ENCODE data around the gene SGCG.
"Not testable (repeated sequence)": the region's sequence is repeated elsewhere in the genome, so short reads cannot be mapped to it uniquely, and the experiment has no call there.

The SGCG gene, protein sequence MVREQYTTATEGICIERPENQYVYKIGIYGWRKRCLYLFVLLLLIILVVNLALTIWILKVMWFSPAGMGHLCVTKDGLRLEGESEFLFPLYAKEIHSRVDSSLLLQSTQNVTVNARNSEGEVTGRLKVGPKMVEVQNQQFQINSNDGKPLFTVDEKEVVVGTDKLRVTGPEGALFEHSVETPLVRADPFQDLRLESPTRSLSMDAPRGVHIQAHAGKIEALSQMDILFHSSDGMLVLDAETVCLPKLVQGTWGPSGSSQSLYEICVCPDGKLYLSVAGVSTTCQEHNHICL

DNA sequence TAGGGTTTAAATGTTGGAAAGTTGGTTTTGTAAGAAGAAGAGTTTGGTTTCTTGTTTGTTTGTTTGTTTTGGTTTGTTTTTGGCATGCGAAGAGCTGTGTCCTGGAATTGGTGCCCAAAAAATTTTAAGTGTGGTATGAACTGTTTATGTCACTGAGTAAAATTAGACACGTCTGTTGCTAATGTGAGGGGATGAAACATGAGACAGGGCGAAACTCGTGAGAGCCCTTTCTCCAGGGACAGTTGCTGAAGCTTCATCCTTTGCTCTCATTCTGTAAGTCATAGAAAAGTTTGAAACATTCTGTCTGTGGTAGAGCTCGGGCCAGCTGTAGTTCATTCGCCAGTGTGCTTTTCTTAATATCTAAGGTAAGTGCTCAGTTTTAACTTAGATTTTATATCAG is at the start of gene SGCG:
Gene SGCG (plus strand): TSS at position 269 of the 400 bp plus-strand sequence. CDS start 22,716 bp downstream, outside the sequence.
- no peaks in the 10 kb centered on the region for H3K36me3 ChIP-seq (ENCODE audit: control insufficient read depth, insufficient read depth, low read length)
- H3K9me3 ChIP-seq (ENCODE audit: control insufficient read depth, low read length) = no peaks in the 10 kb centered on the region
- no peak within 1 kb of the TSS for H3K9ac ChIP-seq (ENCODE audit: low read length)
- H3K4me3 ChIP-seq (ENCODE audit: low read length) = no peak within 1 kb of the TSS
- no peaks in the 10 kb centered on the region for H3K4me1 ChIP-seq (ENCODE audit: control insufficient read depth, insufficient read depth, low read length)
- no peaks in the 10 kb centered on the region for H3K27me3 ChIP-seq (ENCODE audit: control insufficient read depth, insufficient read depth, low read length)

DNA sequence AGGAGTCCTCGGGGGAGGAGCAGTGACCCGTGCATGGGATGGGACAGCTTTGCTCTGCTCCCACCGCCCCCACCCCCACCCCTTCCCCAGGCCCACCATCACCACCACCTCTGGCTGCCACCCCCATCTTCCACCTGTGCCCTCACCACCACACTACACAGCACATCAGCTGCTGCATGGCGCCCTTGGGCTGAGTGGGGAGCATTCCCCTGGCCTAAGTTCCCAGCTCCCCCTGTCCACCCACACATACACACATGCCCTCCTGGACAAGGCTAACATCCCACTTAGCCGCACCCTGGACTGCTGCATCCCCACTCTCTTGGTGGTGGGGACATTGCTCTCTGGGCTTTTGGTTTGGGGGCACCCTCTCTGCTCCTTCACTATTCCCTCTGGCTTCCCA is 46.2 kb upstream of the SGCG start:
- Histone ChIP-seq H3K36me3 (ENCODE audit: control insufficient read depth, insufficient read depth, low read length) (no peaks in the 10 kb centered on the region), H3K4me1 (ENCODE audit: control insufficient read depth, insufficient read depth, low read length) (no peaks in the 10 kb centered on the region), H3K9me3 (ENCODE audit: control insufficient read depth, low read length) (no peaks in the 10 kb centered on the region), H3K4me3 (ENCODE audit: low read length) (no peak overlapping the region), H3K27me3 (ENCODE audit: control insufficient read depth, insufficient read depth, low read length) (no peaks in the 10 kb centered on the region), H3K9ac (ENCODE audit: low read length) (no peak overlapping the region)

DNA sequence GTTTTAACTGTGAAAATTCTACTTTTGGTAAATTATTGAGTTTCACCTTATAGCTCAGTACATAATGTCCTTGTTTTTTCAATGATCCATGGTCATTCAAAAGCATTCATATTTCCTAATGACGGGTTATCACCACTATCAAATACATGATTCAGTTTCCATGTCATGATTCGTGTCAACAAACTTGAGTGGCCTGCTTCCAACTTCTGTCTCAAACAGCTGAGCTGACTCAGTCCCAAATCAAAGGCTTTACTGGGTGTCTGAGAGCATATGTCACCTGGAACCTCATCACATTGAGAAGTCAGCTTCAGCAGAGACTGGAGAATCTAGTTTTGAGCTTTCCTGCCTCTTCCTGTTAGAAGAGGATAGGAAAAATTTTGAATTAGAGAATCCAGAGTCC is 40.3 kb upstream of the SGCG start:
- H3K4me1 ChIP-seq (ENCODE audit: control insufficient read depth, insufficient read depth, low read length) = no peaks in the 10 kb centered on the region
- no peak overlapping the region for H3K9ac ChIP-seq (ENCODE audit: low read length)
- H3K4me3 ChIP-seq (ENCODE audit: low read length) = no peak overlapping the region
- H3K9me3 ChIP-seq (ENCODE audit: control insufficient read depth, low read length) = no peaks in the 10 kb centered on the region
- no peaks in the 10 kb centered on the region for H3K36me3 ChIP-seq (ENCODE audit: control insufficient read depth, insufficient read depth, low read length)
- H3K27me3 ChIP-seq (ENCODE audit: control insufficient read depth, insufficient read depth, low read length) = no peaks in the 10 kb centered on the region

DNA sequence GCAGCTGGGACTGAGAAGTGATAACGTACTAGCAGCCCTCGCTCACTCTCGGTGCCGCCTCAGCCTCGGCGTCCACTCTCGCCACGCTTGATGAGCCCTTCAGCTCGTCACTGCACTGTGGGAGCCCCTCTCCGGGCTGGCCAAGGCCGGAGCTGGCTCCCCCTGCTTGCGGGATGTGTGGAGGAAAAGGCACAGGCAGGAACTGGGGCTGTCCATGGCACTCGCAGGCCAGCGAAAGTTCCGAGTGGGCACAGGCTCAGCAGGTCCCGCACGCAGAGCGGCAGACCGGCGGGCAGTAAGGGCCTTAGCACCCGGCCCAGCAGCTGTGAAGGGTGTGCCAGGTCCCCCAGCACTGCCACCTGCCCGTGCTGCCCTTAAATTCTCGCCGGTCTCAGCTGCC is 38.8 kb upstream of the SGCG start:
- Histone ChIP-seq H3K4me3 (ENCODE audit: low read length) (no peak overlapping the region), H3K9ac (ENCODE audit: low read length) (no peak overlapping the region), H3K4me1 (ENCODE audit: control insufficient read depth, insufficient read depth, low read length) (no peaks in the 10 kb centered on the region), H3K9me3 (ENCODE audit: control insufficient read depth, low read length) (no peaks in the 10 kb centered on the region), H3K27me3 (ENCODE audit: control insufficient read depth, insufficient read depth, low read length) (no peaks in the 10 kb centered on the region), H3K36me3 (ENCODE audit: control insufficient read depth, insufficient read depth, low read length) (no peaks in the 10 kb centered on the region)

DNA sequence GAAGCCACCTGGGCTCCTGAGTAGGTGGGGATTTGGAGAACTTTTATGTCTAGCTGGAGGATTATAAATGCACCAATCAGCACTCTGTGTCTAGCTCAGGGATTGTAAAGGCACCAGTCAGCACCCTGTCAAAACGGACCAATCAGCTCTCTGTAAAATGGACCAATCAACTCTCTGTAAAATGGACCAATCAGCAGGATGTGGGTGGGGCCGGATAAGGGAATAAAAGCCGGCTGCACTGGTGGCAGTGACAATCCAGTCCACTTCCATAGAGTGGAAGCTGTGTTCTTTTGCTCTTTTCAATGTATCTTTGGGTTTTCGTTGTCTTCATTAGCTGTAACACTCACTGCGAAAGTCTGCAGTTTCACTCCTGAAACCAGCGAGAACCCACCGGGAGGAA is 38.2 kb upstream of the SGCG start:
- H3K4me1 ChIP-seq (ENCODE audit: control insufficient read depth, insufficient read depth, low read length); H3K27me3 ChIP-seq (ENCODE audit: control insufficient read depth, insufficient read depth, low read length); H3K4me3 ChIP-seq (ENCODE audit: low read length); H3K36me3 ChIP-seq (ENCODE audit: control insufficient read depth, insufficient read depth, low read length); H3K9me3 ChIP-seq (ENCODE audit: control insufficient read depth, low read length); H3K9ac ChIP-seq (ENCODE audit: low read length): not testable (repeated sequence)

DNA sequence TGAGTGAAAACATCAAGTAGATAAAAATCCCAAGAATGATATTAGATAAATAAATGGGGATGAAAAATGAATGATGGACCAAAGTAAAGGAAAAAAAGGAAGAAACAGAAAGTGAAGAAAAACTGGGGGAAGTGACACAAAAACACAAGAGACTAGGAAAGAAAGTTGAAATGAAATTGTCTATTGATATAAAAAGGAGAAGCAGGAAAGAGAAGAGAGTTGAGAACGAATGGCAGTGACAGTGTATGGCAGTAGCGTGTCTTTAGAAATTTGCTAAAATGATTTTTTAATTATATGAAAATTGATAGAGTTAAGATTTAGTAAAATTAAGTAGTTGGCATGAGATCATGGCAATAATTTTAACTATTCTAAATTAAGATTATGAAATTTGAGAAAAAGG is 36.3 kb upstream of the SGCG start:
- Histone ChIP-seq H3K4me3 (ENCODE audit: low read length) (no peak overlapping the region), H3K36me3 (ENCODE audit: control insufficient read depth, insufficient read depth, low read length) (no peaks in the 10 kb centered on the region), H3K27me3 (ENCODE audit: control insufficient read depth, insufficient read depth, low read length) (no peaks in the 10 kb centered on the region), H3K9me3 (ENCODE audit: control insufficient read depth, low read length) (no peaks in the 10 kb centered on the region), H3K4me1 (ENCODE audit: control insufficient read depth, insufficient read depth, low read length) (no peaks in the 10 kb centered on the region), H3K9ac (ENCODE audit: low read length) (no peak overlapping the region)

DNA sequence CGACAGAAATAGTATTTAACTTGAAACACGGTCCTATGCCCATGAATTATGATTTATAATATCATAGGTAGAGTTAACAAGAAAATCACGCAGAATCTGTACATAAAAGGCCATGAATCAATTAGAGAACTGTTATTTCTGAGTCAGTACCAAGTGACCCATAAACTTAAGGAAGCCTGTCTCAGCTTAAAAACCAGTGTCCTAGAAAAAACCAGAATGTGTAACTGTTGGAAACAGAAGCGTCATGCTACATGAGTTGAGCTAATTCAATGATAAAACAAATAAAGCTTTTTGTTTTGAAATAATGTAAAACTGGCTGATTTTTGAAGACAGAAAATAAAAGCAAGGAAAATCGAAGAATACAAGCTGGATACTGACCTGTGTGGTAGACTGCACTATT is 34.8 kb upstream of the SGCG start:
- no peaks in the 10 kb centered on the region for H3K9me3 ChIP-seq (ENCODE audit: control insufficient read depth, low read length)
- H3K9ac ChIP-seq (ENCODE audit: low read length) = no peak overlapping the region
- no peaks in the 10 kb centered on the region for H3K4me1 ChIP-seq (ENCODE audit: control insufficient read depth, insufficient read depth, low read length)
- no peaks in the 10 kb centered on the region for H3K36me3 ChIP-seq (ENCODE audit: control insufficient read depth, insufficient read depth, low read length)
- H3K4me3 ChIP-seq (ENCODE audit: low read length) = no peak overlapping the region
- no peaks in the 10 kb centered on the region for H3K27me3 ChIP-seq (ENCODE audit: control insufficient read depth, insufficient read depth, low read length)

DNA sequence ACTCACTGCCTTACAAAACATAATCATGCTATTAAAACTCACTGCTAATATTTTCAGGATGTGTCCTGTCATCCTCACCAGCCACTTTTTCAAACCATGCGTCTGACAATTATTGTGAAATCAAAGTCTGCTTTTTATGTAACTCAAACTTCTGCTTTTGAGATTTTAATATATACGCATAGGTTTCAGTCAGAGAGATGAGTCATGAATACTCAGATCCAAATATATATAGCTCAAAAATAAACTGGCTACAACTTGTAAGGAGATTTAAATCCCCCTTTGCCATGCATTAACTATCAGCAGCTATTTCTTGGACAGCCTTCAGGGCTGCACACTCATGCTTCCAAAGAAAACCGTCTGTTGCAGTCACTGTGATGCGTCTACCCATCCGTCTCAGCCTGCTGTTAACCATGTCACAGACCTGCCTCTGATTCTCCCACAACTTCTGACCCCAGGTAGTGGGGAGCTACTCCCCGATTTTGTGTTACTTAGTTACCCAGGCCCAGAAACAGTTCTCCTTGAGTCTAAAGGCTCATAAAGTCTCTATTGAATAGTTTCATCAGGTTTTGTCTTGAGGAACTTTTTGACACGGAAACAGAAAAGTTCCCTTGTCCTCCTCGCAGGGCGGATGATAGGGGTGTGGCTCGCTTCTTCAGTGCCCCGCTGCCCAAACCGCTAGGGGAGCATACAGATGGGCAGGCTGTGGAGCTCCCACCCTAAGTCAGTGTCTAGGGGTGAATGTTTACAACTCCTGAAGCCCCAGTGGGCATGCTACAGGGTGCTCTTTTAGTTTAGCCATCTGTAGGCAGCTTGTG is 33.8 kb upstream of the SGCG start:
- Histone ChIP-seq H3K36me3 (ENCODE audit: control insufficient read depth, insufficient read depth, low read length) (no peaks in the 10 kb centered on the region), H3K9ac (ENCODE audit: low read length) (no peak overlapping the region), H3K4me1 (ENCODE audit: control insufficient read depth, insufficient read depth, low read length) (no peaks in the 10 kb centered on the region), H3K9me3 (ENCODE audit: control insufficient read depth, low read length) (no peaks in the 10 kb centered on the region), H3K4me3 (ENCODE audit: low read length) (no peak overlapping the region), H3K27me3 (ENCODE audit: control insufficient read depth, insufficient read depth, low read length) (no peaks in the 10 kb centered on the region)

DNA sequence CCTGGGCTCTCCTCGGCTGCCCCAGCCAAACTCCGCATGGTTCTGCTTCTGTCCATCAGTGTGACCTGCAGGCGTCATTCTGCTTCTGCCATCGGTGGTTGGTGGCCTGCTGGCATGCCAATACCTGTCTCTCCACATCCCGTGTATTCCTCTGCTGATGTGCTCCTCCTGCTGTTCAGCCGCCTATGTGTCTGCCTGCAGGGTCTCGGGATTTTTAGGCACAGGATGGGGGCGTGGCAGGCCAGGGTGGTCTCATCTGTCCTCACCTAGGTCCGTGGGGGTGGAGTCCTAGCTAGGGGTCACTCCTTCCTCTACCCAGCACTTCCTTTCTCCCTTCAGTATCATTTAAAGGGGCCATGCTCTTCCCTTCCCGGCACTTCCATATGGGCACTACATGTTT is 33.0 kb upstream of the SGCG start:
- Histone ChIP-seq H3K4me3 (ENCODE audit: low read length) (no peak overlapping the region), H3K9me3 (ENCODE audit: control insufficient read depth, low read length) (no peaks in the 10 kb centered on the region), H3K36me3 (ENCODE audit: control insufficient read depth, insufficient read depth, low read length) (no peaks in the 10 kb centered on the region), H3K4me1 (ENCODE audit: control insufficient read depth, insufficient read depth, low read length) (no peaks in the 10 kb centered on the region), H3K27me3 (ENCODE audit: control insufficient read depth, insufficient read depth, low read length) (no peaks in the 10 kb centered on the region), H3K9ac (ENCODE audit: low read length) (no peak overlapping the region)

DNA sequence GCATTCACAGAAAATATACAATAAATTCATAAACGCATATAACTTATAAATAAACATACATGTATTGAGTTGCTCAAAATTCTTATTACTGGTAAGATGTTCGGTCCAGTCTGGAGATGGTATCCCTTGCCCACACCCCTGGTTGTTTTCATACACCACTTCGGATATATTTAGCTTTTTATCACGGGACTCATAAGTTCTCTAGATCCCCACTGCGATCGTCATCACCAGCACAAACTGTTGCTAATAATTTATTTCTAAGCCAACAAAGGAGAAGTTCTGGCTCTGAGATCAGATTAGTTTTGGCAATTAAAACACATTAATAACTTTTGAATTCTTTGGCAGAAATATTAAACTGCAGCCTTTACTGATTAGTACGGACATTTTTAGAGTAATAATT is 23.0 kb upstream of the SGCG start:
- Histone ChIP-seq H3K36me3 (ENCODE audit: control insufficient read depth, insufficient read depth, low read length) (no peaks in the 10 kb centered on the region), H3K27me3 (ENCODE audit: control insufficient read depth, insufficient read depth, low read length) (peaks cover 6% of the 10 kb centered on the region), H3K4me1 (ENCODE audit: control insufficient read depth, insufficient read depth, low read length) (no peaks in the 10 kb centered on the region), H3K4me3 (ENCODE audit: low read length) (no peak overlapping the region), H3K9ac (ENCODE audit: low read length) (no peak overlapping the region), H3K9me3 (ENCODE audit: control insufficient read depth, low read length) (no peaks in the 10 kb centered on the region)

DNA sequence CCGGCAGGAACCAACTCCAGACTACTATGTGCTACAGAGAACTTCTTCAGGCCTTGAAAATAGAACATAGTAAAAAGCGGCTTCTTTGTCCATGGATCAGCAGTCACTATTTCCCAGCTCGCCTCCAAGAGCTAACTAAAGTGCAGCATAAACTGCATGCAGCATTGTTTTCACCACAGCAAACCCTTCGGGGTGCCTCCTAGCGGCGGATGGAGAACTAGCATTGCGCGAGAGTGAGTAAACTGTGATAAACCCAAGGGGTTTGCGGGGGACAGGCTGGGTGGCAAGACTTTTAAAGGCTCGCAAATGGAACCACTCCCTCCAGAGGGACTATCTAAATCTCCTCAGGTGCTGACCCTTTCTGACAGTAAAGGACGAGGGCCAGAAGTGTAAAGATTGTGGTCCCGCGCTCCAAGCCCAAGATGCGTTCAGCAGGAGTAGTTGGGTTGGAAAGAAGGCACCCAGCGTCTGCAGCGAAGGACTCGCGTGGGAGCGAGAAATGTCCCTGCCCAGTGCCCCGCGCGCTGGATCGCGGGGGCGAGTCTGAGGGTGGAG is 21.5 kb upstream of the SGCG start:
- no peaks in the 10 kb centered on the region for H3K9me3 ChIP-seq (ENCODE audit: control insufficient read depth, low read length)
- no peak overlapping the region for H3K9ac ChIP-seq (ENCODE audit: low read length)
- no peaks in the 10 kb centered on the region for H3K4me1 ChIP-seq (ENCODE audit: control insufficient read depth, insufficient read depth, low read length)
- peaks cover 6% of the 10 kb centered on the region for H3K27me3 ChIP-seq (ENCODE audit: control insufficient read depth, insufficient read depth, low read length)
- no peaks in the 10 kb centered on the region for H3K36me3 ChIP-seq (ENCODE audit: control insufficient read depth, insufficient read depth, low read length)
- H3K4me3 ChIP-seq (ENCODE audit: low read length) = no peak overlapping the region
